ENCODE measurements around the gene DCAF11.

Gene DCAF11

DNA sequence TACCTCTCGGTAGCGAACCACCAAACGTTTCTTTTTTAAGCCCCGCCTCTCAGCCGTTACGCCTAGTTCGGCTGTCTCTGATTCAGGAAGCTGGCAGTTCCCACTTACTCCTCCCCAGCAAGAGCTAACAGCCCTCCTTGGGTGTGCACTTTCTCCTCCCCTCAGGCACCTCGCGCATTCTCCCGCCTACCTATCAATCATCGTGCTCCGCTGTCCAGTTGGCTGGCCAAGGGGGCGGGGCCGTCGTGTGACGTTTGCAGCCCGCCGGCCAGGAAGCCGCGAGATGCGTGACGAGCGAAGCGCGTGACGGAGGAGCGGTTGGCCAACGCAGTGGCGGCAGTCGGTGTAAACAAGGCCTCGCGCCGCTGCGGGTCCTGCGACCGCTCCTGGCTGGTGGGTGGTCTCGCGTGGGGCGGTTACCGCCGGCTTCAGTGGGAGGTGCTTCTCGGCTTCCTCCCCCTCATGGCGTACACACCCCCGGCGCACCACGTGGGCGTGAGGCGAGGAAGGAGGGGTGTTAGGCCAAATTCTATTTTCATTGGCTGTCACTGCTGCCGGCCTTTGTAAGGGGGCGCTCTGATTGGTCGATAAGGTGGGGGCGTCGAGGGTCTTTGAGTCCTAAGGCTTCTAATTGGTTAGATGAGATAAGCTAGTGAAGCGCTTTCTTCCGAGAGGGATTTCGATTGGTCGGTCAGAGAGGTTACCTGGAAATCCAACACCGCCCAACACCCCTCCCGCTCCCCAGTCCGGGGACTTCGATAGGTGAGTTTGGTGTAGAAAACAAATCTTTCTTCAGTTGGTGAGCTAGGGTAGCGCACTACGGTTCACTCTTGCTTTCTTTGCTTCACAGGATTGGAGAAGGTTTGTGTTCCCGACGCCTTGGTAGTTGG is at the start of gene DCAF11, which contains the start of gene NRL:
TSS of gene DCAF11 (plus strand) at position 246 of the 890 bp plus-strand sequence. CDS start 818 bp downstream, outside the sequence.
TSS of gene NRL (minus strand) at position 418 of the 890 bp plus-strand sequence. CDS start 32,101 bp downstream, outside the sequence.
- DNase-seq (ENCODE audit: low read depth in 2 of 2) = peak; percentile 96 to 98

DNA sequence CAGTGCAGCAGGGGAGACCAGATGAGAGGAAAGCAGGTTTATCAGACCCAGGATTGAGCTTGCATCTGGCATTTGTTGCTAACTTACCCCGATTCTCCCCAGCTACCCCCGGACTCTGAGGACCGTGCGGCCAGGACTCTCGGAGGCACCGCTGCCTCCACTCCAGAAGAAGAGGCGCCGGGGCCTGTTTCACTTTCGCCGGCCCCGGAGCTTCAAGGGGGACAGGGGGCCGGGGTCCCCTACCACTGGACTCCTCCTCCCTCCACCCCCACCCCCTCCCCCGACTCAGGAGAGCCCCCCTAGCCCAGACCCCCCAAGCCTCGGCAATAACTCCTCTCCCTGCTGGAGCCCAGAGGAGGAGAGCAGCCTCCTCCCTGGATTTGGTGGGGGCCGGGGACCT is 49.7 kb upstream of the DCAF11 start:
- no peak for DNase-seq (ENCODE audit: low read depth in 2 of 2)

GRCh38 chr14:24065408-24065807 is 49.2 kb upstream of the DCAF11 start:
- DNase-seq (ENCODE audit: low read depth in 2 of 2) = no peak

GRCh38 chr14:24066496-24067132 is 48.0 kb upstream of the DCAF11 start:
- DNase-seq (ENCODE audit: low read depth in 2 of 2) = no peak

DNA sequence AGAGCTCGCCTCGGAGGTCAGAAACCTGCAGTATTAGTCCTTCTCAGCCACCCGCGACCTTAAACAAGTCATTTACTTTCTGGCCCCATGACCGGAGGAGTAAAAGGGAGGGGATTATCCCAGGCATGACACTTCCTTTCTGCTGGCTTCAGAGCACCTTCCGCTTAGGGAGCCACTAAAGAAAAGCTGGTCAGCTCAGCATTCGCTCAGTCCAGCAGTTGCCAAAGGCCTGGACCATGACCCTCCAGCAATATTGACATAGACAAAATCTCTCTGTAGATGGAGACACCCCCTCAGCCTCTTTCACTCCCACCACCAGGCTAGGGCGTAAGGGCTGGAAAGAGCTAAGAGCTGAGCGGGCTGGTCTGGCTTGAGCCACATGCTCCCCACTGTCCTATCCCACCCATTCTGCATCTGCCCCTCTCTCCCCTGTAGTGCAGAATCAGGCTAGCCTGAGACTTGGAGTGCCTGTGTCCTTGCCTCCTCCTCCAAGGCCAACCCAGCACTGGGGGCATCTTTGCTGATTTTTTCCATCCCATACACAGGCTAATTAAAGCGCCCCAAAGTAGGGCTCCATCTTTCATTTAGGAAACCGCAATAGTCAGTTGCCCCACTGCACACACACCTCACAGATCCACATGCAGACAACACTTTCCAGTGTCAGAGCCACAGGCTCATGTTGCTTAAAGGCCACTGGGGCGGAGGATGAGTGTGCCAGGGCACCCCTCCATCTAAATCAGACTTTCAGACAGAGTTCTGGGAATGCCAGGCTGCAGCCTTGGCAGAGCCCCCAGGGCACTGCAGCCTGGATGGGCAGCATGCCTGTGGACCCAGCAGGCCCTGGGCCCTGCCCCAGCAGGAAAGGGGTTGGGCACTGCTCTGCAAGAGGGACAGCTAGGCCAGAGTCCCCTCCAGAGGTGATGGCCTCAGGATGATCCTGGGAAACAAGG is 47.2 kb upstream of the DCAF11 start:
- DNase-seq (ENCODE audit: low read depth in 2 of 2) = no peak

- no peak for DNase-seq (ENCODE audit: low read depth in 2 of 2)
These were observed 45.7 kb upstream of the DCAF11 start for GRCh38 chr14:24068711-24069410.

GRCh38 chr14:24069411-24069735 is 45.2 kb upstream of the DCAF11 start:
- no peak for DNase-seq (ENCODE audit: low read depth in 2 of 2)

DNA sequence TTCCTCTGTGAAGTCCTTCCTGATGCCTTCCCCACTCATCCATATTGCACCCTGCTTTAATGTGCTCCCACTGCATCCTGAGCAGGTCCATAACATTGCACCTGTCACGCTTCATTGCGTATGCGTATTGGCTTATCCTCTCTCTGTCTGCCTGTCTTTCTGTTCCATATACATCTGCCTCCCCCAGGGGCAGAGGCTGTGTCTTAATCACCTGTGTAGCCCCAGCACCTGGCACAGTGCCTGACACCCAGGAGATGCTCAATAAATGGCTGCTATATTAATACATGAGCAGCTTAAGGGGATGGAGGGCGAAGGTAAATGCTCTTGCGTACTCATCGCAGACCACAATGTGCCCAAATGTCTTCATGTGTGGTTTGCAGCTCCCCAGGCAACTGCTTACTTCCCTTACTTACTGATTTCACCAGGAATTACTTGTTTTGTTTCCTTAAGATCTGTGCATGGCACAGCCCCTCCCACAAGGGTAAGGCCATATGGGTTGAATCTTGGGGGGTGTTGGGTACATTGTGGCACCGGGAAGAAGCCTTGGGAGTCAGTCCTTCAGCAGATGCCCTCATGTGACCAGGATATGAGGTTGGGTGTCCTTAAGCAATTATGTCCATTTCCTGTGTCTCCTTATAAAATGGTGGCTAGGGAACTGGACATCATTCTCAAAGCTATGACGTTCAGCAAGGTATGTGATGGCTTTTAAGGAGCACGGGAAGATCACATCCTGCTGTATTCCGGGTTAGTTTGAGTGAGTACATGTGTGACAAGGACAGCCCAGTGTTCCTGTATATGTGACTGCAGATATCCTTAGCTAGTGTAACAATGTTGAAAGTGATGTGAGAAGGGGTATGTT is 44.1 kb upstream of the DCAF11 start:
- no peak for DNase-seq (ENCODE audit: low read depth in 2 of 2)

- peak; percentile 25 to 32 for DNase-seq (ENCODE audit: low read depth in 2 of 2)
These were observed 43.4 kb upstream of the DCAF11 start, which contains the start of gene CPNE6 for GRCh38 chr14:24071144-24071697. CPNE6 (plus strand) TSS chr14:24071562; CDS start chr14:24072937, 1,375 bp downstream.

GRCh38 chr14:24071836-24072430 is 42.6 kb upstream of the DCAF11 start:
- DNase-seq (ENCODE audit: low read depth in 2 of 2) = no peak

GRCh38 chr14:24072436-24072835 is 42.1 kb upstream of the DCAF11 start:
- no peak for DNase-seq (ENCODE audit: low read depth in 2 of 2)

- DNase-seq (ENCODE audit: low read depth in 2 of 2) = no peak
These were observed 41.4 kb upstream of the DCAF11 start for GRCh38 chr14:24072881-24073877.

DNA sequence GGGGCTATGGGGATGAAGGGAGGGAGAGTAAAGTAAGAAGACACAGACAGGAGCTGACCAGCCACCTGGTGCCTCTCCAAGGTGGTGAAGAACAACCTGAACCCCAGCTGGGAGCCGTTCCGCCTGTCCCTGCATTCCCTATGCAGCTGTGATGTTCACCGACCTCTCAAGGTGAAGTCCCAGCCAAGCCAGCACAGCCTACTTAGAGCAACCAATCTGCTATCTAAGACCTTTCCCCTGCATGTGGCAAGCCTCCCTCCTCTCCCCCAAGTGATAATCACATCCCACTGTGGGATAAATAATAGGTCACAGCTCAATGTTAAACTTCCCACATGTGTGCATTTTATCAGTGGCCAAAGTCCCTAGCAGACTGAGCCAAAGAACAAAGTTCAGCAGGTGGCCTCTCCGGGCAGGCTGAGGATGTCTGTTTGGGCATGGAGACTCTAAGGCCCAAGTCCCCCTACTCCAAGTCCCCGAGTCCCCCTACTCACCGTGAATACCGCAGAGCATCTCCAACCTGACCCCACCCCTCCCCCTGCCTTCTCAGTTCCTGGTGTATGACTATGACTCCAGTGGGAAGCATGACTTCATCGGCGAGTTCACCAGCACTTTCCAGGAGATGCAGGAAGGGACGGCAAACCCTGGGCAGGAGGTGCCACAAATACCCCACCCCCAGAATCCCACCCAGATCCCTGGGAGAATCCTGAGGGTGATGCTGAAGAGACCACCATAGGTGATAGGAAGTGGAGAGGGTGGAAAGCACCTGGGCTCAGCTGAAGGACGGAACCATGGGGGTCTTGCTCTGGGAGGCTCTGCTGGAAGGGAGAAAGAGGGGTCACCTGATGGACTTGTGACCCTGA is 39.7 kb upstream of the DCAF11 start:
- no peak for DNase-seq (ENCODE audit: low read depth in 2 of 2)

GRCh38 chr14:24075485-24076301 is 38.9 kb upstream of the DCAF11 start:
- no peak for DNase-seq (ENCODE audit: low read depth in 2 of 2)

DNA sequence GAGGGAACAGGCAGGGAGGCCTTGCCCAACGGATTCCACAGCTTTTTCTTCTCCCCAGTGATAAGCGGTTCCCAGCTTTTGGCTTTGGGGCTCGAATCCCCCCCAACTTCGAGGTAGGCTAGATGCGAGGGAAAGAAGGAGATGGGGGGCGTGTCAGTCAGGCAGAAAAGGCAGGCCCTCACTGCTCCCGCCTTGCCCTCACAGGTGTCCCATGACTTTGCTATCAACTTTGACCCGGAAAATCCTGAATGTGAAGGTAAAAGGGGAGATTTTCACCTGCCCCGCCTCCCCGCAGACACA is 38.3 kb upstream of the DCAF11 start:
- no peak for DNase-seq (ENCODE audit: low read depth in 2 of 2)

- DNase-seq (ENCODE audit: low read depth in 2 of 2) = no peak
These were observed 37.5 kb upstream of the DCAF11 start for GRCh38 chr14:24077086-24077485.

DNA sequence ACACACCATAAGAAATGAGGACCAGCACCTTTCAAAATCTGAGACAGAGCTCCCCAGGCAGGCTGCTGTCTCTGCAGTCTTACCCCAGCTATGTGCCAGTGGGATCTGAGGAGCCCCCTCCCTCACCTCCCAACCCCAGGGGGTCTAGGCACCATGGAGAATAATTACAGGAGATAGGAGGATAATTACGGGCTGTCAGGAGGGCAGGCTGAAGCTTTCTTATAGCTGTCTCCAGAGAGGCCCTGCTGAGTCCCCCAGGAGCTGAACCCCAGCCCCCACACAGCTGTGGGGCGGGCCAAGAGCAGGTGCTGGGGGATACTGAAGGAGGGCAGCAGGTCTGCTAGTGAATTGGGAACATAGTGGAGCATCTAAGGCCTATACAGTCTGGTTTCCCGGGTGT is 36.4 kb upstream of the DCAF11 start:
- DNase-seq (ENCODE audit: low read depth in 2 of 2) = no peak

Measured in stimulated activated CD4-positive, alpha-beta T cell treated with anti-CD3 and anti-CD28 coated beads, Interleukin-4, amount 100 ng/mL, for 48 hours (primary cell).